ENCODE results near the gene MATK. TPM values are rescaled to one million over a fixed set of nuclear protein-coding genes. Genes with fewer than 3 reads are reported as not detected.

Gene MATK, protein sequence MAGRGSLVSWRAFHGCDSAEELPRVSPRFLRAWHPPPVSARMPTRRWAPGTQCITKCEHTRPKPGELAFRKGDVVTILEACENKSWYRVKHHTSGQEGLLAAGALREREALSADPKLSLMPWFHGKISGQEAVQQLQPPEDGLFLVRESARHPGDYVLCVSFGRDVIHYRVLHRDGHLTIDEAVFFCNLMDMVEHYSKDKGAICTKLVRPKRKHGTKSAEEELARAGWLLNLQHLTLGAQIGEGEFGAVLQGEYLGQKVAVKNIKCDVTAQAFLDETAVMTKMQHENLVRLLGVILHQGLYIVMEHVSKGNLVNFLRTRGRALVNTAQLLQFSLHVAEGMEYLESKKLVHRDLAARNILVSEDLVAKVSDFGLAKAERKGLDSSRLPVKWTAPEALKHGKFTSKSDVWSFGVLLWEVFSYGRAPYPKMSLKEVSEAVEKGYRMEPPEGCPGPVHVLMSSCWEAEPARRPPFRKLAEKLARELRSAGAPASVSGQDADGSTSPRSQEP
- 0.35 and 0.69 TPM in 2 replicates for total RNA-seq

DNA sequence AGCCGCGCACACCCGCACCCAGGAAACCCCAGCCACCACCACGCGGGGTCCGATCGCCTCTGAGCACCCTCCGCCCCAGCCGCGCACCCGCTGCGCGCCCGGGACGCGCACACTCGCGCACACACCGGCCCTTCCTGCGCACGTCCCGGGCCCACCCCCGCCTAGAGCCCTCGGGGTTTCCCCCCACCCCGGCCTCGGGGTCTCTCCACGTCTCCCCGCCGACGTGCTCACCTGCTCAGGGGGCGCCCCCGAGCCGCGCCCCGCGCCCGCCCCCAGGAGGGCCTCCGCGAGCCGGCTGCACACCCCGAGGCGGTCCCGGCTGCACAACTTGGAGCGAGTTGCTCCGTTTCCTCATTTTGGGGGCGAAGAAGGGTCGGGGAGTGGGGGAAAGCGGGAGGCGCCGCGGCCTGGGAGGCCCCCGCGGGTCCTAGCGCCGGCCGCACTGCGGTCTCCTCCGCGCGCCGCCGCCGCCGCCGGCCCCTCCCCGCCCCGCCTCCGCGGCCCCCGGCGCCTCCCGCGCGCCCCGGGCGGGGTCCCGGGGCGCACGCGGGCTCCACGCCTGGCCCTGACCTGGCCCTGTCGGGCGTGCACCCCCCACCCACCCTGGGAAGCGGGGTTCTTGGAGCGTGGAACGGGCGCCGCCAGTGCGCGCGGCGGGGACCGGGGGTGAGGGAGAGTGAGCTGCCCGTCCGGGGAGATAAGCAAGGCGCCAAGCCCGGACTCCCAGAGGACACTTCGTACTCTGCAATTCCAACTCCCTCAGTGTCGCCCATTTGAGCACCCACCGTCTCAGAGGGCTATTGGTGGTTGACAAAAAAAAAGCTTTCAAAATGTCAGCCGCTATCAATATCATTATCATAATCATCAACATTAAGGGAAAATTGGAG, at the start of gene MATK:
TSS of gene MATK (minus strand) at position 444 of the 887 bp plus-strand sequence. CDS start 1,246 bp downstream, outside the sequence.
- no peak for DNase-seq (ENCODE audit: low read depth)

DNA sequence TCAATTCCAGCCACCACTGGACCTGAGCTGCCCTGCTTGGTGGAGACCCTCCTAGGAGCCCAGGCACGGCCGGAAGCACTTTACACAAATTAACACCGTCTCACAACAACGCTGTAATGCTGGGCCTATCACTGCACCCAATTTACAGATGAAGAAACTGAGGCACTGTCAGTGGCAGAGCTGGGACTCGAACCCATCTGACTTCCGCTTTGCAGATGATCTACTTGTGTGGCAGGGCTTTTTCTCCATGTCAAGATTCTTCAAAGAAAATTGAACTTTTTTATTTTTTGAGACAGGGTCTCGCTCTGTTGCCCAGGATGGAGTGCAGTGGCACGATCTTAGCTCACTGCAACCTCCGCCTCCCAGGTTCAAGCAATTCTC, 48.9 kb upstream of the MATK start:
- DNase-seq (ENCODE audit: low read depth), result no peak

DNA sequence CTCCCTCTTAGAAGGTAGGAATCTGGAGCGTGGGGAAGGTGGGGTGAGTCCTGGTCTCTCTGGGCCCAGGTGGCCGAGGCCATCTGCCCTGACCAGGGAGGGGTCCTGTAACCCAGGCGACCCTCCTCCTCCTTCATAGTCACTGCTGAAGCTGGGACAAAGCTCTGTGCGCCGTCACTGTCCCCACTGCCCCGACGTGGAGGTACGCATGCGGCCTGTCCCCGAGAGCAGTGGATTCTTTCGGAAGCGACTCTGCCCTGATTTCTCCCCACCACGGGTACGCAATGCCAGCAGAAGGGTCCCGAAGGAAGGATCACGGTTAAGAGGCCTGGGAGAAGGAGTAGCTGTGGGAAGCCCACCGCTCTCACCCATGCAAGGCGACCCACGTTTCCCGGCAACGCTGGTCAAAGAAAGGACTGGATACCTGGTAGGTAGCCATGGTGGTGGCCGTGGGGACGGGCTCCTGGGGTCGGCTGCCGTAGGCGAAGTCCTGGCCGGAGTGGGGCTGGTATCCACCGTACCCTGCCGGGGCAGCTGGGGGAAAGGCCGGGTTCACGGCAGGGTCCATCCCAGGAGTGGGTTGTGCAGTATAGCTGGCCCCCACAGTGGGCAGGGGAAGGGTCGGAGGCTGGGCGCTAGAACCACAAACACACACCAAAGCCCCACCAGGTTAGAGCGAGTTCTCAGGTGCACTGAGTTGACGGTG, 48.3 kb upstream of the MATK start:
- no peak for DNase-seq (ENCODE audit: low read depth)

DNA sequence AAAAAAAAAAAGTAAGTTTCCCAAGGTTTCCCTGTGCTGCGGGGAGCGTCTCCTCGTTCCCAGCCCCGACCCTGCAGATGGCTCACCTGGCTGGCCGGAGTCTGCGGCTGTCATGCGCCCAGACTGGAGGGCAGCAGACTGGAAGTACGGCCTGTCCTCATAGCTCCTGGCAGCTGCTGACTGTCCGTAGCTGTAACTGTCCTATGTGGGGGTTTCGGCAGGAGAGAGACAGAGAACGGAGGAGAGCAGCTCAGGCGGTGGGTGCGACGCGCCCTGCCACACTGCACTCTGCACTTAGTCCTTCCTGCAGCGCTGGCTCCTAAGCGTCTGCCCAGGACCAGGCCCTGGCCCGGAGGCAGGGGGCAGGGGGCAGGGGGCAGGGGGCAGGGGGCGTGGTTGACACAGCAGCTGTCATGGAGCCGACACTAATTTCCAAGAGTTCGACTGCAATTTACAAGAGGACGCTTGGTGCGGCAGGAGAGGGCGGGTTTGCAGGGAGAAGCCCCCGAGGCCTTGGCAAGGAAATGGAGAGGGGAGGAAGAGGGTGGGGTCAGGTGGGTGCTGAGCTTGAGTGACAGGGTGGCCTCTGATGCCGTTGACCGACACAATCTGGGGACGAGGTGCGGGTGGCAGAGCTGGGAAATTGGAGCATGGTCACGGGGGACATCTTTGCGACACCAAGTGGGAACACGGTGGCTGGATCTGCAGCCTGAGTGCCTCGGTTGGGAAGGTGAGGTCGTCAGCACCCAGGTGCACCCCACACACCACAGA, 47.6 kb upstream of the MATK start:
- DNase-seq (ENCODE audit: low read depth), result no peak

DNA sequence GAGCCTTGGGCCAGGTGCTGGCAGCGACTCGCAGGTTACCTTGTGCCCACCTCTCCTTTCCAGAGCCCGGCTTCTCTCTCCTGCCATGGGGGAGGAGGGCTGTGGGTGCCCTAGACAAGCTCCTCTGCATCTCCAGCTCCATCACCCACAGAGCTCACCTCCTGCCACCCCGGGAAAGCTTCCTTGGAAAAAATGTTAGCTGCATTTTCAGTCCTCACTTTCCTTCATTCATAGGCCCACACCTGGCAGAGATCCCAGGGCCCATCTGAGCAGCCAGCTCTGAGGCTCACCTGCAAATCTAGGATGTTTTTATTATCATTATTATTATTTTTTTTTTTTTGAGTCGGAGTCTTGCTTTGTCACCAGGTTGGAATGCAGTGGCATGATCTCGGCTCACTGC, 45.8 kb upstream of the MATK start:
- DNase-seq (ENCODE audit: low read depth), result no peak

DNA sequence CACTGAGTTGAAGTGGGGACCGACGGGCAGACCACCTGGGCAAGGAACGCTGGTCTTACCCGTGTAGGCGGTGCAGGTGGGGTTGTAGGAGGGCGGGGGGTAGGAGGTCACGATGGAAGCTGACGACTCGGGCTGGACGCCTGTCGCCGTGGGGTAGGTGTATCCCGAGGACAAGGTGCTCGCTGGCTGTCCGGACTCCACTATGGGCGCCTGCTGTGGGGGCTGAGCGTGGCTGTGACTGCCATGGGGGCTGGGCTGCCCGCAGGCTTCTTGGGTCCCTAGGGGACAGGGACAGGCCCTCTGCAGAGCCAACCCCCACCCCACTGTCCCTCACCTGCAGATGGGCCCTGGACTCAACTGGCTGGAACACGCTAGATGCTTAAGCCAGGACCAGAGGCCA, 45.4 kb upstream of the MATK start:
- DNase-seq (ENCODE audit: low read depth), result no peak

DNA sequence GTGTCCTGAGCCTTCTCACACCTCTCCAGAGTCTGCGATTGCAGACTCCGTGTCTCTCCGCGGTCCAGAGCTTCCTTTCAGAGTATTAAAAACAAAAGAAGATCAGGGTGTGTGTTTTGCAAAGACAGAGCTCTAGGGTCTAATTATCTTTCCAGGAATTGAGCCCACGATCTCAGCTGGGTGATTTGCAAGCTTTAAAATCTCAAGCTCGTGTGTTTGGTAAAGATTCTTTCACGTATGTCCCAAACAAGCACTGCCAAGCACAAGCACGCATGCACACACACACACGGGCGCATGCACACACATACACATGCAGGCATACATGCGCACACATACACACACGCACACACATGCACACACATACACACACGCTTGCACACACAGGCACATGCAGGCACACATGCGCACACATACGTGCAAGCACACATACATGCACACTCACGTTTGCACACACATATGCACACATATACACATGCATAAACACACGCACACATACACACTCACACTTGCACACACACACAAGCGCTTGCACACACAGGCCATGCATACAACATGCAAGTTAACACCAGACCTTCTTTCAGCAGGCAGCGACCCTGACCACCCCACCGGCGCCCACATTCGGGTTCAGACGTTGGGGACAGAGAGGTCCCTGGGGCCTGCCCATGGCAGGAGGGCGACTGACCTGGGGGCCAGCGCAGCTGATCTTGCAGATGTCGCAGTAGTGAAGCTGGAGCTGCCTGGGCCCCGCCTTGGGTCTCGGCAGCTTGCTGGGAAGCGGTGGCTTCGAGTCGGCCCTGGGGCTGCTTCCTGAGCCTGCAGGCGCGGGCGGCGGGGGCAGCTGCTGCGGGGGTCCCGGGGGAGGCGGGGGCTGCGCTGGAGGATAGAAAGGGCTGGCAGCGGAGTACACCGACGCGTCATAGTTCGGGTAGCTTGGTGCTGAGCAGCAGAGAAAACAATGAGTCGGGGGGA, 44.7 kb upstream of the MATK start:
- no peak for DNase-seq (ENCODE audit: low read depth)

DNA sequence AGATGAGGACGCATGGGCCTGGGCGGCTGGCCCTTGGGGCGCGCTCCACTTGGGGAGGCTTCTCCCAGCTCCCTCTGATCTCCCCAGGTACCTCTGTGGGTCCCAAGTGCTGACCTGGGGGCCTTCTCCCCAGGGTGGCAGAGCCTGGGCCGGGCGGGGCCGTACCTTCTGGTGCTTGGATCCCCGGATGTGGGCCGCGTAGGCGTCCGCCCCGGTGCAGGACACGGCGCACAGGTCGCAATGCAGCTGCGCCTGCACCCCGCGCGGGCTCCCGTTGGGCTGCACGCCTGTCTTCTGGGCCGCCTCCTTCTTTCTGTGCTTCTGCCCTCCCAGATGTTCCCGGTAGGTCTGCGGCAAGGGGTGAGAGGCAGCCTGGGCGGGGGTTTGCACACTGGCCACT, 41.1 kb upstream of the MATK start:
- DNase-seq (ENCODE audit: low read depth), result no peak

DNA sequence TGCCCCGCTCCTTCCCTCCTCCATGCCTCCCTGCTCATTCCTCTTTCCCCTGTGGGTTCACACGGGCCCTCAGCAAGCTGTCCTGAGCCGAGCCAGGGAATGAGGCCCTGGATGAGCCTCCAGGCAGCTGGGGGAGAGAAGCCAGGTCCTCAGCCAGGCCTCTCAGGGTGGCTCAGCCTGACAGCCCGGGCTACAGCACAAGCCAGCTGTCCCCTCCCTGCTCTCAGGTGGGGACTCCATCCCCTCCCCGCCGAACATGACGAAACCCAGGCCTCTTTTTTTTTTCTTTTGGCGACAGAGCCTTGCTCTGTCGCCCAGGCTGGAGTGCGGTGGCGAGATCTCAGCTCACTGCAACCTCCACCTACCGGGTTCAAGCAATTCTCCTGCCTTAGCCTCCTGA, 40.0 kb upstream of the MATK start:
- no peak for DNase-seq (ENCODE audit: low read depth)

DNA sequence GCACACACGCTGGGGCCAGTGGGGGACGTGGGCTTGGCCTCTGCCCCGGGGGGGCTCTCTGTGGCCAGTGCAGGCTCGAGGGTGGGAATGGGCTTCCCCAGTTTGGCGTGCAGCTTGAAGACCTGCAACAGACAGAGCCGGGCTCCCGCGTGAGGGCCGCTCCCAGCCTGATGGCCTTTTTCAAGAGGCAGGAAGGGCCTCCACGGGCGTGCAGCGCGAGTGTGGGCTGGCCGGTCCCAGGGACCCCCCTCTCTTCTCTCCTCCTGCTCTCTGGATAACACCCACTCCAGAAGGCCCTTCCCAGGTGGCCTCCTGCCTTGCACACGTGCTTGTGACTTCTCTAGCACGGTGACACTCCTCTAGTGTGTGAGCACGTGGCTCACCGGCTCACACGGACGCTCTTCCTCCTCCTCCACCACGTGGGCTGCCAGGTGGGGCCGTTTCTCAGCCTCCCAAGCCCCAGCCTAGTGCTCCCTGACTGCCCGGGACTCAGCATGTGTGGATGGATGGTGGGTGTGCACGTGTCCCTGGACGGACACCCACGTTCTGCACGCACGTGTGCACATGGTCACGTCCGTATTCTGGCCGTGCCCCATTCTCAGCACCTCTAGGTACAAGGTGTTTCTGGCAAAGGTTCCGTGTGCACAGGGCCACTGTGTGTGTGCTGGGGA, 39.2 kb upstream of the MATK start:
- DNase-seq (ENCODE audit: low read depth), result no peak

DNA sequence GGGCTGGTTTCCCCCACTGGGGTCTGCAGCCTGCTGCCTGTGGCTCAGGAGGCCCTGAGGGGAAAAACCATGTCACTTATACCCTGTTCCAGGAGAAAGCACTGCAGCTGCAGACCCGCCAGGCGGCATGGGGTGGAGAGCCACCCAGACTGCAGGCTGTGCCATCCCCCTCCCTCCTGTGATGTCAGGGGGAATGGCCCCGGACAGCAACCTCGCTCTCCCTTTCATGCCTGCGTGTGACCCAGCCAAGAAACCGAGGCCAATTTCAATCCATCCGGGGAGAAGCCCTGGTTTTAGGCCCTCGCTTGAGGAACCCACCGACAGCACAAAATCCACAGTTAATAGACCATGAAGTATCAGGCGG, 37.2 kb upstream of the MATK start:
- DNase-seq (ENCODE audit: low read depth), result no peak

DNA sequence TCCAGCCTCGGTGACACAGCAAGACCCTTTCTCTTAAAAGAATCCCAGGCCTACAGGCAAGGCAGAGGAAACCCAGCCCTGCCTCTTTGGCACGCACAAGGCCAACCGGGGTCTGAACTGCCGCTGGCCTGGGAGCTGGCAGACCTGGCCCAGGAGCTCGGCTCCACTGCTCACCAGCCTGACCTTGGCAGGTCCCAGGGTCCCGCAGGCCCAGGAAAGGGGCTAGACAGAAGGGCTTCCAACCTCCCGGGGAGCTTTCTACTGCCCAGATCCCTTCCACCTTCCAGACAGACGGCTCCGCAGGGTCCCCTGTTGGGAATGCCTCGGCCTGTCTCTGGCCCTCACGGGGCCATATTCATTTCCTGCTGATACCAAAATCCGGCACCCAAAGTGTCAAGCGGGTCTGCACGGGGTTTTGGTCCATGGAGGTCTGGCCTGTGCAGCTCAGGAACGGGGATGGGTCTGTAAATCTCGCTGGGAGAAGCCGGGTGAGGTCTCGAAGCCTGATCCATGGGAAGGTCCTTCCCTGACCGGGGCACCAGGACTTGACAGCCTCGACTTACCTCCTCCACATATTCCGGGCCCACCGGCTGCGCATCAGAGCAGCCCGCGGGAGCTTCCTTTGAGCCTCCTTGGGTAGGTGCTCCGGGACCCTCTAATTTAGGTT, 36.6 kb upstream of the MATK start:
- no peak for DNase-seq (ENCODE audit: low read depth)

DNA sequence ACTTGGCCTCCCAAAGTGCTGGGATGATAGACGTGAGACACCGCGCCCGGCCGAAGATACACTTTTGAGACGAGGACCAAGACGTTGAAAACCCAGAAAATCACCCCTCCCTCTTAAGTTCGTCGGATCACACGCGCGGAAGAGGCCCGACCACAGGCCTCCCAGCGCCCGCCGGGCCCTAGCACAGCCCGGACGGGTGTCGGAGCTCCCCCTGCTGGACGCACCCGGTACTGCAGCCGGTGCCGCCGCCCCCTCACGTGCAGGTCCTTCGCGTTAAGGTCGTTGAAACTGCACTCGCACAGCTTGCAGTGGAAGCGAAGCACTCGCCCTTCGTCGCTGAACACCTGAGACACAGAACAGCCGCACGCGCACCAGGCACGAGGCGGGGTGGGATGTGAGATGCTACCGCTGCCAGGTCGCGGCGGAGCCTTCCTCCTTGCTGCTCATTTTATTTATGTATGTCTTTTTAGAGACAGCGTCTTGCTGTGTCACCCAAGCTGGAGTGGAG, 35.7 kb upstream of the MATK start:
- DNase-seq (ENCODE audit: low read depth), result no peak

DNA sequence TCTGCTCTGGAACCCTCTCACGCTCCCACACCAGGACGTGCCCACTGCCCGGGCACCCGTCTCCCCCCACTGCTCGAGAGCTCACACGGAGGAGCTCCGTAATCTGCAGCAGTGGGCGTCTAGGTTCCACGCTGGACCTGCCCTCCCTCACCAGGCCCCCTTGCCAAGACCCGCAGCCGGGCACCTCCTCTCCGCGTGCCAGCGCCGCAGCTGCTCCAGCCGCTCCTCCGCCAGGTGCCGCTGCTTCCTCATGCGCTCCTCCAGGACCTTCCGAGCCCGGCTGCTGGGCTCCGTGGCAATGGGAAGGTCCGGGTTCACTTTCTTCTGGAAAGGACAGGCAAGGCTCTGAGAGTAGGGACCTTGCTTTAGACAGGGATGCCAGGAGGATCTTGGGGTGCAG, 35.0 kb upstream of the MATK start:
- DNase-seq (ENCODE audit: low read depth), result no peak

DNA sequence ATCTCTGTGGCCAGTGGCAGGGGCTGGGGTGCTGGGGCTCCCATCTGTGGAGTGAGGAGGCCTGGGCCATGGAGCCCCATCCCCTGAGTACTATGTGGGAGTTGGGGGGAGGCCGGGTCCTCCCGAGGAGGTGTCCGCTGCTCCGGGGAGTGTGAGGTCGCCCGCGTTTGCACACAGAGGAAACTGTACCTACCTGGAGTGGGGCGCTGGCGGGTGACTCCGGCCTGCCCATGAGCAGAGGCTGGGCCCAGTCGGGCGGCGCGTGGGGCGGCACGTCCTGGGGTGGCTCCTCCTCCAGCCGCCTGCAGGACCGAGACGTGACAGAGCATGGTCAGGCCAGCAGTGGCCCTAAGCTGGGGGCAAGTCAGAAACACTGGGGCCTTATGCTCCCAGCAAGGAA, 33.8 kb upstream of the MATK start:
- DNase-seq (ENCODE audit: low read depth), result no peak

DNA sequence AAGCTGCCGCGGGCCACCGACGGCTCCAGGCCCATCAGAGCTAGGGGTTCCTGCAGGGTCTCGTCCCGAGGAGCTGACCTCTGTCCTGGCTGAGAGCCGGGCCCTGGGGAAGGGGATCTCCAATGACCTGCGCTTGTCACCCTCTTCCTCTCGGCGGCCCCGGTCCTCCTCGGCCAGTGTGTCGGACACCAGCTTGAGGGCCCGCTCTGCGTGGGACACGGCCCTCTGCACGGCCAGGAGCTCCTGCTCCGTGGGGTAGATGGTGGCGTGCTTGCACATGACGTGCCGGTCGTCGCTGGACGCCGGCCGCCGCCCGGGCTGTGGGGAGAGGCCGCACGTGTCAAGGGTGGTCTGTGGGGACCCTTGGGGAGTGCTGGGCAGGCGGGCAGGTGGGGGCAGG, 32.7 kb upstream of the MATK start:
- DNase-seq (ENCODE audit: low read depth), result no peak

DNA sequence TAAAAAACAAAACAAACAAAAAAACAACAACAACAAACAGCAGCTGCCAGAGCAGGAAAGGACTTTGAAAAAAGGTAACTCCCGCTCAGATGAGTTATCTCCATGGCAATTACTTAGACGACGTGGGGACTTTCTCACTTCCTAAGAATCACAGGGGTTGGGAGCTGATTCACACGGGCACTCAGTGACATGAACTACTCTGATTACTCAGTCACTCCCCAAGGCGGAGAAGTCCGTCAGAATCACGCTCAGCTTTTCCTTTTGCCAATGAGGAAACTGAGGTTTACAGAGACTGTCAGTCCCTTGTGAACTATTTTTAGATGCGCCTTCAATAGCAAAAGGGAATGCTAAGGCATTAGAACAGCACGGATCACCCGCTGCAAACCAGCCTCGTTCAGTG, 32.3 kb upstream of the MATK start:
- DNase-seq (ENCODE audit: low read depth), result peak; percentile 7

DNA sequence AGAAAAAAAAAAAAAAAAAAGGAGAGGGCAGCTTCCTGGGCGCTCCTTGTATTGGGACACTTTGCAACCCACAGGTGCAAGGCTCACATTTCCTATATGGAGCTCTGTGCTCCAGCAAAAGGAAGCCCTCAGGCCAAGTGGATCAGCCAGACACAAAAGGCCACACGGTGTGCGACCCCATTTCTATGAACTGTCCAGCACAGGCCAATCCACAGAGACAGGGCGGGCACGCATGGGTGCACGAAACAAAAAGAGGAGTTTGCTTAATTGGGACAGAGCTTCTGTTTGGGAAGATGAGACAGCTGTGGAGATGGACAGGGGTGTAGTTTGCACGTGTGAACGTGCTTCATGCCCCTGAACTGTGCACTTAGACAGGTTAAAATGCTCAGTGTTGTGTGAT, 31.6 kb upstream of the MATK start:
- no peak for DNase-seq (ENCODE audit: low read depth)
